ENCODE data around the gene OSBPL2.

OSBPL2 gene

DNA sequence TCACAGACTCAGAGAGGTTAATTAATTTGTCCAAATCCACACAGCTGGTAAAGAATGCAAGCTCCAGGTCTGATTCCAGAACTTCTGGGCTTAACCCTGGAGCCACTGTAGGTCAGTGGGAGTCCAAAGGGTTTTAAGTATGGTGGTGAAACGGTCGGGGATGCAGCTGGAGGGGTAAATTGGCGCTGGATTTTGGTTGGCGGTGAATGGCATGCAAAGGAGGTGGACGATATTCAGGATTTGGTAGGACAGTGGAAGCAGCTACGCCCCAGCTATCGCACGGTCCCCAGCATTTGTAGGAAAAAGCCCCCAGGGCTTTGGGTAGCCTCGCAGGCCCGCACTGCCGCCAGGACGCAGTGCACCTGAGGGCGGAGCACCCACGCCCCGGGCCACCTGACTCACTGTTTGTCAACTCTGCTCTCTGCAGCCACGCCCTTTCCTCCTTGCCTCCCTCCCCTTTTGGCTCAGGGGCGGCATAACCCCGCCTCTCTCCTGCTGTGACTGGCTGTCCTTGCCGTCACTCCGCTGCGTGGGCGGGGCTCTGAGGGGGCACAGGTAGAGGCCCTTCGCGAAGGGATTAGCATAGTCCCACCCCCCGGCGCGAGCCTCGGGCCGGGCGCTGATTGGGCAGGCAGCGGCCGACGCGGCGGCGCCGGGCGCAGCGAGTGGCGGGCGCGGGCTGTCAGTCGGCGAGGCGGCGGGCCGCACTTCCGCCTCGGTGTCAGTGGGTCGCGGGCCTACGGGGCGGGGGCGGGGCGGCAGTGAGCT, at the start of gene OSBPL2:
Gene OSBPL2 (plus strand): TSS at position 721 of the 768 bp plus-strand sequence. CDS start 17,664 bp downstream, outside the sequence.
- peak; percentile 100 for DNase-seq (ENCODE audit: low read depth in 4 of 4, low spot score in 1 of 4)

DNA sequence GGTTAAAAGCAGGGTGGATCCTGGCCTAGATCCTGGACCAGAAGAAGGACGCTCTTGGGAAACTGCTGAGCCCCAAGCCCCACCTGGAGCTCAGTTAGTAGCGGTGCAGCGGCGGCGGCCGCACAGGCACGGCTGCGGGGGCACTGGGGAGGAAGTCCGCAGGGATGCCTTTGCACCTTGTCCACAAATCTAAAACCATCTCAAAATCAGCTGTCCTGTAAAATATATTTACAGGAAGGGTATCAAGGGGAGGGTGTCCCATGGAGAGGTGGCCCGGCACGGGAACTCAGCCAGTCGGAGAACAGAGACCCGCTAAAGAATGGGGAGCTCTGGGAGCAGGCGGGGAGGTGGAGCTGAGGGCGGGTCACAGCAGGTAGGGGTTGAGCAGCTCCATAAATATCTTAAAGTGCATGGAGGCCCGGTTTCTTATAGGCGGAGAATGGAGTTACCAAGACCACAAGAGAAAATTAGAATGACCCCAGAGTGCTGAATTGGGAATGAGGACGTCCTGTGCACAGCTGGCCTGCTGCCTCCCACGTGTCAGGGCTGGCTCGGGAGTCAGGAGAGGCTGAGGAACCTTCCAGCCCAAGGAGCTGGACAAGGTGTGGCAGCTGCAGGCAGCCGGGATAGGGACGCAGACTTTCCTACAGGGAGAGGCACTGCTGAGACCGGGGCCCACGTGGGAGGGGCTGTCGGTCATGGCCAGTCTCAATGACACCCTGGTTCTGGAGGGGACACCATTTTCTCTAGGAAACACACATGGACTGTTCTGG, 47.5 kb upstream of the OSBPL2 start:
- DNase-seq (ENCODE audit: low read depth in 4 of 4, low spot score in 1 of 4) = no peak

DNA sequence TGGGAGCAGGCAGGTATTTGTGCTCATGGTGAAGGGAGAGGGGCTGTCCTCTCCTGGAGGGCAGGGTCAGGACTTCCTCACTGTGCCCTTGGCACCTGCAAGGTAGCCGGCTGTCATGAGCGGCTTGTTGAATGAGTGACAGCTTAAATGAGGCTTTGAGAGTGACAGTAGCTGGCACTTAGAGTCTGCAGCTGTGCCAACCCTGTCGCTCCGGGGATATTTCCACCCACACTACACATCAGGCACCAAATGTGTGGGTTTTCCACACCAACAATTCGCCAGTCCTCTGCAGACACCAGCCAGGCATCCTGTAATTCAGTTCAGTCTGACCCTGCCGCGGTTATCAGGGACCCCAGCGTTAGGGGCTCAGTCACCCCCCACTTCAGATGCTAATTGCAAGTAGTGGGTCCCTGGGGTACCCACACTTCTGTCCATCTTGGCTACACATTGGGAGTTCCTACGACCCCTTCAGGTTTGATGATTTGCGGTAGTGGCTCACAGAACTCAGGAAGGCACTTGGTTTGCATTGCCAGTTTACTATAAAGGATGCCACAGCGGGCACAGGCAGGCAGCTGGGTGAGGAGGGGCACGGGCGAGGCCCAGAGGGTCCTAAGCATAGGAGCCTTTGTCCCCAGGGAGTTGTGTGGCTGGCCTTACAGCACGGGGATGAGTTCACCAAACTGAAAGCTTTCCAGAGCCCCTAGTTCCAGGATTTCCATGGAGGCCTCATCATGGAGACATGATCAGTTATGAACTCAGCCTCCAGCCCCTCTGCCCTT, 46.4 kb upstream of the OSBPL2 start:
- DNase-seq (ENCODE audit: low read depth in 4 of 4, low spot score in 1 of 4) = no peak

DNA sequence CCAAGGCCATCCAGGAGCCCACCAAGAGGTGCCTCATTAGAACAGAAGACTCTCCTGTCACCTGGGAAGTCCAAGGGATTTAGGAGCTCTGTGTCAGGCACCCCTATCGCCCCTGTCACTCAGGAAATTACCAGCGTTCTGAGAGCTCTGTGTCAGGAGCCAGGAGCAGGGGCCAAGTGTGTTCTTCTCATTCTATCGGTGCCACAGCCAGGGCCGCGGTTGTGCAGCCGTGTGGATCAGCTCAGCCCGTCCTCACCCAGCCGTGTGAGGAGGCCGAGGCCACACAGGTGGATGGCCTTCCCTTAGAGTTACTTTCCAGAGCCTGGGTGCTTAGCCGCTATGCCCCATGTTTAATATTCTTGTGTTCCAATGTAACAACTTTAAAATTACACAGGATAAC, 45.7 kb upstream of the OSBPL2 start:
- DNase-seq (ENCODE audit: low read depth in 4 of 4, low spot score in 1 of 4) = no peak

DNA sequence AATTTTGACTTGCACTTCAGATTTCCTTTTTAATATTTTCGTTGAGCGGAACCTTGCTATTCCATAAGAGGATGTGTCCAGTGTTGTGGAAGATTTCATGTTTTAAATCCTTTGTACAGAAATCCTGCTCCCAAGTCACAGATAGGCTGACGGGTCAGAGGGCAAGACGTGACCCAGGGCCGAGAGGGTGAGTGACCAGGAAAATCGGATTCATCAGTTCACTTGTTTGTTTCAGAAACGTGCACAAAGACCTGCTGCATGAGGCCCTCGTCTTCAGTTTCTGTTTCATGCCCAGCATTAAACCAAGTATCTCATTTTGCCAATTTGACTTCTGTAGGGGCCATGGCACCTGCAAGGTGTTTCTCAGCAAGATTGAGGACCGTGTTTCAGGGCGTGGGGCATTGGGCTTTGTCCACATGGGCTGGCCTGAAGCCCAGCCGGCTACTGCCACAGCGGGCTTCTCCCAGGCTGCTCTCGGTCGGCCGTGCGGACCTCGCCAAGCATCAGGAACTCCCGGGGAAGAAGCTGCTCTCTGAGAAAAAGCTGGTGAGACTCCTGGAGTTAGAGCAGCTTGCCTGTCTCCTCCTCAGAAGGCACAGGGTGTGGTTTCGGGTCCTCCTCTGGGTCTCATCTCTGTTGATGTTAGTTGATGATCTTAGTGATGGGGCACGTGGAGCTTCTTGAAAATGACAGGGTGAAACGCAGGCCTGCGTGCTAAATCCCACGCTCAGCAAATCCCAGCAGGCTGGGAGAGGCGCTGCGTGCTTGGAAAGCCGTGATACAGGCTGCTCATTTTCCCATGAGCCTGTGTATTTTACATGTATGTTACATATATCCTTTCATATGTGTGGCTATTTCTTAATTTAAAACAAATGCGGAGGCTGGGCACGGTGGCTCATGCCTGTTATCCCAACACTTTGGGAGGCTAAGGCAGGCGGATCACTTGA, 45.0 kb upstream of the OSBPL2 start:
- no peak for DNase-seq (ENCODE audit: low read depth in 4 of 4, low spot score in 1 of 4)

DNA sequence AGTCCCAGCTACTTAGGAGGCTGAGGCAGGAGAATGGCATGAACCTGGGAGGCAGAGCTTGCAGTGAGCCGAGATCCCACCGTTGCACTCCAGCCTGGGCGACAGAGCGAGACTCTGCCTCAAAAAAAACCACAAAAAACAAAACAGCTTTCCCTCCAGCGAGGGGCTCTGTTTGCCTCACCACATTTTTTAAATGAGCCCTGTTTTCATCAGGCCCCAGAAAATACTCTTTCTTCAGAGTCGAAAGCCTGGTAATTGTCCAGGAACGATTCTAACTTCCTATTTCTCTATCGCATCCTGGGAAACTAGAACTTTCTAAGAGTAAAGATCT, 43.3 kb upstream of the OSBPL2 start:
- no peak for DNase-seq (ENCODE audit: low read depth in 4 of 4, low spot score in 1 of 4)

DNA sequence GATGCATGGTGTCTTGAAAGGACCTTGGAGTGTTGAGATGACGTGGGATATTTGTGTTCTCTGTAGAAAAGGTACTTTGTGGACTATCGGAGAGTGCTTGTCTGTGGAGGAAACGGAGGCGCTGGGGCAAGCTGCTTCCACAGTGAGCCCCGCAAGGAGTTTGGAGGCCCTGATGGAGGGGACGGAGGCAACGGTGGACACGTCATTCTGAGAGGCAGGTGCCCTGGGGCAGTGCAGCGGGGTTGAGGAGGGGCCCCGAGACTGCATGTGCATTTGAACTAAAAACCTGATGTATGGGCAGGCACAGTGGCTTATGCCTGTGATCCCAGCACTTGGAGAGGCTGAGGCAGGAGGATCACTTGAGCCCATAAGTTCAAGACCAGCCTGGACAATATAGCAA, 42.6 kb upstream of the OSBPL2 start:
- DNase-seq (ENCODE audit: low read depth in 4 of 4, low spot score in 1 of 4) = no peak

DNA sequence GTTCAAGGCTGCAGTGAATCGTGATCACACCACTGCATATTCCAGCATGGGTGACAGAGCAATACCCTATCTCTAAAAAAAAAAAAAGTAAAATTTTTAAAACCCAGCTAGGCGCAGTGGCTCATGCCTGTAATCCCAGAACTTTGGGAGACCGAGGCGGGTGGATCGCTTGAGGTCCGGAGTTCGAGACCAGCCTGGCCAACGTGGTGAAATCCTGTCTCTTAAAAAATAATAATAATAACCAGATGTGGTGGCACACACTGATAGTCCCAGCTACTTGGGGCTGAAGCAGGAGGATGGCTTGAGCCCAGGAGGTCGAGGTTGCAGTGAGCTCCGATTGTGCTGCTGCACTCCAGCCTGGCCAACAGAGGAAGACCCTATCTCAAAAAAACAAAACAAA, 42.0 kb upstream of the OSBPL2 start:
- no peak for DNase-seq (ENCODE audit: low read depth in 4 of 4, low spot score in 1 of 4)

DNA sequence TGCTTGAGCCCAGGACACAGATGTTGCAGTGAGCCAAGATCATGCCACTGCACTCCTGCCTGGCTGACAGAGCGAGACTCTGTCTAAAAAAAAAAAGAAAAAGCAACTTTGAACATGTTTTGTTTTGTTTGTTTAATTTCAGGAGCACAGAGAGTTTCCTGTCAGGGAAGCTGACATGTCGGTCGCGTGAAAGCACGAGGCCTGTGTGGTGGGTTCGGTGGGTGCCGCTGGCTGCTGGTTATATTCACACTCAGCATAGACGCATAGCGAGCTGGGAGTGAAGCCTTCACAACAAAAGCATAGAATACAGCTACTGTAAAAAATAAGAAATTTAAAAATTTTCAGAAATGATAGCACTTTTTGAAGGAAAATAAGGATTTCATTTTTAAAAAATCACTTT, 41.0 kb upstream of the OSBPL2 start:
- no peak for DNase-seq (ENCODE audit: low read depth in 4 of 4, low spot score in 1 of 4)

DNA sequence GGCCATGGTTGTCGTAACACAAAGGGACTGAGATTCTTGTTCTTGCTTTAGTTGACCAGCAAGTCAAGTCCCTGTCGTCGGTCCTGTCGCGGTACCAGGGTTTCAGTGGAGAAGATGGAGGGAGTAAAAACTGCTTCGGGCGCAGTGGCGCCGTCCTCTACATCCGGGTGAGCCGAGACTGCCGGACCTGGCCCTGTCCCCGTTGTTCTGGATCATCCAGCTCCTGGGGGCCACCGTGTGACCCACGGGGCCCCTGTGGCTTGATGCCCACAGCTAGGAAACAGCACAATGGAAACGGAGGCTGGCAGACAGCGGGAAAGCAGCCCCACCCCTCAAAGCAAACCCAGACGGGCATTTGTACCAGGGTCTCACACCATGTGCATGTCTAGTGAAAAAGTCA, 40.5 kb upstream of the OSBPL2 start:
- DNase-seq (ENCODE audit: low read depth in 4 of 4, low spot score in 1 of 4) = no peak

DNA sequence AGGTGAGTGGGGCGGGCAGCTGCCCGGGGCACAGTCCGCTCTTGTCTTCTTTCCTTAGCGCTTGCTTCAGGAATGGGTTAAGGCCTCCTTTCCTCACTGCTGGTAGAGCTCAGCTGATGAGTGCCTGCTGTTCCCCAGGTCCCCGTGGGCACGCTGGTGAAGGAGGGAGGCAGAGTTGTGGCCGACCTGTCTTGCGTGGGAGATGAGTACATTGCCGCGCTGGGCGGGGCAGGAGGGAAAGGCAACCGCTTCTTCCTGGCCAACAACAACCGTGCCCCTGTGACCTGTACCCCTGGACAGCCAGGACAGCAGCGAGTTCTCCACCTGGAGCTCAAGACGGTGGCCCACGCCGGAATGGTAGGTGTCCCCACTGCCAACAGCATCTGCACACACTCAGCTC, 39.8 kb upstream of the OSBPL2 start:
- DNase-seq (ENCODE audit: low read depth in 4 of 4, low spot score in 1 of 4) = no peak

DNA sequence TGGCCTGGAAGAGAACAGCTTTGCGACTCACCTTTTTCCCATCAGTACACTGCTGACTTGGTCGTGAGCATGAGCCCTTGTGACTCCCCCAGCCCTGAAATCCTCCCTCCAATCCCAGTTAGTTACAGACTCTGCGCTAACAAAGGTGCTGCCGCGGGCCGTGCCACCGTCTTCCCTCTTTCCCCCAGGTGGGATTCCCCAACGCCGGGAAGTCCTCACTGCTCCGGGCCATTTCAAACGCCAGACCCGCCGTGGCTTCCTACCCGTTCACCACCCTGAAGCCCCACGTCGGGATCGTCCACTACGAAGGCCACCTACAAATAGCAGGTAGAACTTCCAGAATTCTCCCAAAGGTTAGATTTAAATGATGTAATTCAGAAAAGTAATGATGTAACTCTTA, 39.4 kb upstream of the OSBPL2 start:
- no peak for DNase-seq (ENCODE audit: low read depth in 4 of 4, low spot score in 1 of 4)

DNA sequence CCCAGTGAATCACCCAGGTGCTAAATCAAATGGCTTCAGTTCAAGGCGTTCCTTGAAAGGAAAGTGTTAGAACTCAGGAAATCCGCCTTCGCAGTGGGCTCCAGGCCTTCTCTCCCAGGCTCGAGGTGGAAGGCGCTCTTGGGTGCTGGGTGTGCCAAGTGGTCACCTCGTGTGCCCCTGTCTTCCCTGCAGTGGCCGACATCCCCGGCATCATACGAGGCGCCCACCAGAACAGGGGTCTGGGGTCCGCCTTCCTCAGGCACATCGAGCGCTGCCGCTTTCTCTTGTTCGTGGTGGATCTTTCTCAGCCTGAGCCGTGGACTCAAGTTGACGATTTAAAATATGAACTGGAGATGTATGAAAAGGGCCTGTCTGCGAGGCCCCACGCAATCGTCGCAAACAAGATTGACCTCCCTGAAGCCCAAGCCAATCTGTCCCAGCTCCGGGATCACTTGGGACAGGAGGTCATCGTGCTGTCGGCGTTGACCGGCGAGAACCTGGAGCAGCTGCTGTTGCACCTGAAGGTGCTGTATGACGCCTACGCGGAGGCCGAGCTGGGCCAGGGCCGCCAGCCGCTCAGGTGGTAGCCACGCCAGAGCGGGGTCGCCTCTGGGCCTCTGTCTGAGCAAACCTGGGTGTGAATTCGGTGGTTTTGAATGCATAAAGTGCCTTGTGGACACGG, 37.7 kb upstream of the OSBPL2 start:
- DNase-seq (ENCODE audit: low read depth in 4 of 4, low spot score in 1 of 4) = no peak

DNA sequence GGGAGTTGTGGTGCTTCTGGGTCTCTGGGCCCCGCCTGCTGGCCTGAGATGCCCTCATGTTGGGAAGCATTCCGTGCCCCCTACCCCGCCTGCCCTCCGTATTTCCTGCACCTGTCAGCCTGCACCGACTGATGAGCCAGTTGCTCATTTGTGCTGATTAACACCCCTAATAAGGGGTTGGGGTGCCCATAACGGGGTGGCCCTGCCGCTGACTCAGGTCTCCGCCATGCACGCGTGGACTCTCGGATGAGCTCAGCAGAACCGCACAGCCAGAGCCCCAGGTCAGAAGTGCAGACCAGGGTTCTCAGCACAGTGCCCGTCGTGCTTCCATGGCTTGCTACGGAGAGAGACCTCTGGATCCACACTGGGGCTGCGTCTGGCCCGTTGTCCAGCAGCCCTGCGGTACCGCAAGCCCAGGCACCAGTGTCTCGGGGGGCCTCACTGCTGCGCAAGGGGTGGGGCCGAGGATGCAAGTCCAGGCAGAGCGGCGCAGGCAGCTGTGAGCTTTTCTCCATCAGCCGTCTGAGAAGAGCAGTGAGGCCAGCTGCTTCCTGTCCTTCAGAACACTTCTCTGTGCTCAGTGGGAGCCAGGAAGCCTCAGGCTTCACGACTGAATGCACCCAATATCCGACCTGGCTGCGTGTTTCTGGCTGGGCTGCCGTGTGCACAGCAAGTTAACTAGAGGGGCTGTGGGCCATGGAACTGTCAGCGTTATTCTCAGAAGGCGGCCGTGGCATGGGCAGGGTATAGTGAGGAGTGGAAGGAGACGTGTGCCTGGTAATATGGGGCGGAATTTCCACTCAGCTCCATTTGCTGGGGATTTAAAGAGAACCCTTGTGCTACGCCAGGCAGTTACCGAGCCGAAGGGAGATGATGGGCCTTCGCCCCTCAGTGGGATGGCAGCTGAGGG, 36.9 kb upstream of the OSBPL2 start:
- no peak for DNase-seq (ENCODE audit: low read depth in 4 of 4, low spot score in 1 of 4)

DNA sequence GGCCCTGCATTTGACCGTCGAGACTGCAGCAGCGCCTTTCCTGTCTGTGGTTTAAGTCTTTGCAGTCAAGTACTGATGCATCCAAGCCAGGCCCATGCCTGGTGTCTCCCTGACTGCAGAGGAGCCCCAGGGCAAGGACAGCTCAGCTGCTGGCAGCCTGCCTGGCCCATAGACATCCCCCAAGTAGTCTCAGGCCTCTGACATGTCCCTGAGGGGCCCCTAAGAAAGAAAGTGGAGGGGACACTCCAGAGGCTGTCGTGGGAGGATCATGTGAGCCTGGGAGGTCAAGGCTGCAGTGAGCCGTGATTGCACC, 36.3 kb upstream of the OSBPL2 start:
- DNase-seq (ENCODE audit: low read depth in 4 of 4, low spot score in 1 of 4) = no peak

DNA sequence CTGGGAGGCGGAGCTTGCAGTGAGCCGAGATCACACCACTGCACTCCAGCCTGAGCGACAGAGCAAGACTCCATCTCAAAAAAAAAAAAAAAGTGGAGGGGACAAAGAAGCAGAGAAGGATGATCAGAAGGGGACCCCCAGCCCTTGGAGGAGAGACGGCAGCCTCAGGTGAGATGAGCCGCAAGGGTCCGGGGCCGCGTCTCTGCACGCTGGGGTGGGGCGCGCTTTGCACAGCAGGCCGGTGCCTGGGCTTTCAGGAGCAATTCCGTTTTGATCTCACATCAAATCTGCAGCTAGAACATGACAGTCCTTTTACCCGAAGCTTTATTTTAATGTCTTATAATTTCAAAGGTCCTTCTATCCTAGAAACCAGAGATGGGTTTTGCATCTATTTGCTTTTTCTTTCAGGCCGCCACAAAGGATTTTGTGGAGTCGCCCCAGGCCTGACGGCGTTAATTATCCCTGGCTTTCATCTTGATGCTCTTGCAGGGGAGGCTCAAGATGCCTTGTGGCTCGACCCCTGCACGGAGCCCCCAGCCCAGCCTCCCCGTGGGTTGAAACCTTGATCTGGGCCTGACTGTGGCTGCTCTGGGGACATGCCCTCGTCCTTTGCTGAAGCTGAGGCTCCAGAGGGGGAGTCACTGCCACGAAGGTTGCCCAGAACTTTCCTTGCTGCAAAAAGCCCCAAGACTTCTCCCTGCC, 35.5 kb upstream of the OSBPL2 start:
- no peak for DNase-seq (ENCODE audit: low read depth in 4 of 4, low spot score in 1 of 4)

DNA sequence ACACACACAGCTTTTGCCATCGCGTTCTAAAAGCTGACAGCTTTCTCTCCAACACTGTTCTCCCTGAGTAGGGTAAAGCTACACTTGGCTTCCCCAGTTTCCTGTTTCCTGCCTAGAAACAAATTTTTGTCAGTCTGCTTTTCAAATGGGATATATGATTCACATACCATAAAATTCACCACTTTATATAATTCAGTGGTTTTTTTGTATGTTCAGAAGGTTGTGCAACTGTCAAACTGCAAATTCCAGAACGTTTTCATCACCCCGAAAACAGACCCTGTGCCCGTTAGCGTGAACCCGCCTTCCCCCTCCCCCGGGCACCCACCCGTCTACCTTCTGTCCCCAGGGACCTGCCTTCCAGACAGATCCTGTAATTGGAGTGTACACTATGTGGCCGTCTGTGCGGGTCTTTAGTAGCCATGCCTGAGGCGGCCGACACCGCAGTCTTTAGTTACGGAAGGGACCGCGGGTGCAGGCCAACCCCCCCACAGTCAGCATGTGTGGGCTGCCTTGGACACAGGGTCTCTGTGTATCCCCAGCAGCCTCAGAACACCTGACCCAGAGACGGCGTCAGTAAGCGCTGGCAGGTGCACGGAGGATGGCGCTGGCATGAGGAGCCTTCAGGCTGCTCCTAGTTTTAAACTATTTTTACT, 34.8 kb upstream of the OSBPL2 start:
- DNase-seq (ENCODE audit: low read depth in 4 of 4, low spot score in 1 of 4) = no peak

DNA sequence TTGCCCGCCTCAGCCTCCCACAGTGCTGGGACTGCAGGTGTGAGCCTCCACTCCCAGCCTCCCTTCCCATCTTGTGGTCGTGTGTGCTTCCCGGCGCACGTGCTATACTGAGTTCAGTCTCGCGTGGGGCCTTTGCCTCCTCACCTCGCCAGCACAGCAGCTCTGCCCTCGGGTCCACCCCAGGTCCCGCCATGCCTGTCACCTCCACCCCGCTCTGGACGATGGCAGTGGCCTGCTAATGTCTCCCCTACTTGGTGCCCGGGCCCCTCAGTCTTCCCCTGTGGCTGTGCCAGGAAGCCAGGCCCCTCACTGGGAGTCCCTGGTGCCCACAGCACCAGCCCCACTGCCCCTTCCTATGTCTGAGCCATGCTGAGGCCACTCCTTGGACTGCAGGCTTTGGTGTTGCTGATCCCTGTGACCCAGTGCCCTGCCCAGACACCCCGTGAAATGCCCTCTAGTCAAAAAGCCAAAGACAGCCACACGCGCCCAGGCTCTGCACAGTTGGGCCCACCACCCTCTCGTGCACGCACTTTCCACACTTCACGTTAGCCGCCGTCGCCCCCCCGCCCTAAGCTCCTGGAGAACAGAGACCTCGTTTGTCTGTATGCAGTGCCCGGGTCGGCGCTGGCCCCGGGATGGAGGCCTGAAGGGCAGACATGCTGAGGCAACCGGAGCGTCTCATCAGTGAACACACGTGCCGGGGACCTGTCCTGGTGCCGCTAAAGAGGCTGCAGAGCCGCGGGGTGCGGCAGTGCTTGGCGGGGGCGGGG, 32.5 kb upstream of the OSBPL2 start:
- no peak for DNase-seq (ENCODE audit: low read depth in 4 of 4, low spot score in 1 of 4)
